Memory B cell (primary cell): ENCODE measurements around the gene EXOSC3.
A peak's percentile ranks its signal among the peaks of the same experiment; 100 is the strongest.
"Not testable (repeated sequence)": the region's sequence is repeated elsewhere in the genome, so short reads cannot be mapped to it uniquely, and the experiment has no call there.

ENCODE experiments used
- ATAC-seq: fragments of 150-1000 bp; cut with Tn5 transposase; 2 replicates; pipeline ENCODE4 v1.10.0; 2021; ENCODE audit warnings: low read depth, mild to moderate bottlenecking, moderate library complexity
- DNase-seq, 2 donors: peaks; one replicate each; pipeline ENCODE4 v3.0.0; 2022; ENCODE audit warnings: low spot score in 2 of 2
- H3K27ac Mint-ChIP-seq: one replicate; pipeline ENCODE4 v1.8.0; 2022; ENCODE audit warnings: mild to moderate bottlenecking, moderate library complexity, mixed read lengths
- H3K27me3 Mint-ChIP-seq: one replicate; pipeline ENCODE4 v1.8.0; 2022; ENCODE audit warnings: mixed read lengths
- H3K36me3 Mint-ChIP-seq: one replicate; pipeline ENCODE4 v1.8.0; 2022; ENCODE audit warnings: mild to moderate bottlenecking, mixed read lengths
- H3K4me1 Mint-ChIP-seq: one replicate; pipeline ENCODE4 v1.8.0; 2022; ENCODE audit warnings: mixed read lengths
- H3K4me3 Mint-ChIP-seq: one replicate; pipeline ENCODE4 v1.8.0; 2022; ENCODE audit warnings: mild to moderate bottlenecking, moderate library complexity, mixed read lengths
- H3K9me3 Mint-ChIP-seq: one replicate; pipeline ENCODE4 v1.8.0; 2022; ENCODE audit warnings: mixed read lengths

EXOSC3 gene

DNA sequence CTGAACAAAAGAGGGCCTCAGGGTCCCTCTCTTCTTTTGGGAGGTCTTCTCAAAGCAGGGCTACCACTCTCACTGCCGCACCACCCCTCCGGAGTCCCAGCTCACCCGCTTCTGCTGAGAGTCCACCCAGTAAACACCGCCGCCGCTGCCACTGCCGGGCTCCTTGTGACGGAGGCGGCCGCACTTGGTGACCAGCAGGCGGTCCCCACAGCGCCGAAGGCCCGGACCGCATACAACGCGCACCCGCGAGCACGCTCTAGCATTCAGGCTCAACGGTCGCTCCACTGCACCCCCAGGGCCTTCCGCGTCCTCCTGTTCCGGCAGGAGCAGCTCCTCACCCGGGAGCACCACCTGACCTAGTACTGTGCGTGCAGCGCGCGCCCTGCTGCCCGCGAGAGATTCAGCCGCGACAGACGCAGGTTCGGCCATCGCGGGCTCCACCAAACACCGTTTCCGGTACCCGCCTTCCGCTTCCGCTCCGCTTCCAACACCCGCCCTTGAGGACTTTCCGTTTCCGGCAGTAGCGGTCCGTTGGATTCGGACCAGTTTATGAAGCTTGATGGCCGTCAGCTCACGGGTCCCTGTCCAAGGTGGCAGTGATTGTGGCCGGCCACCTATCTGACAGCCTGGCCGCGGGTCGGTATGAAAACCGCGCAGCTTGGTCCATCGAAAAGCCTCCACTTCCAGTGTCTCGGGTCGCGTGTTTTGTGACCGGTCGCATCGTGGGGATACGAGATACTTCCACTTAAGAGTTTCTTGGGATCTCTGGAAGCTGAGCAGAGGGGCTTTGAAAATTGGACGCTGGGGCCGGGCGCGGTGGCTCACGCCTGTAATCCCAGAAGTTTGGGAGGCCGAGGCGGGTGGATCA is at the start of gene EXOSC3:
Gene EXOSC3, minus strand, starts transcription at position 449 of the 868 bp plus-strand sequence. Its CDS starts 20 bp downstream, at position 429.
- DNase-seq (peak; percentile 72 to 82), ATAC-seq (peak; percentile 90)
- peaks cover 12% of the 10 kb centered on the region for H3K36me3 Mint-ChIP-seq
- H3K27ac Mint-ChIP-seq, result peak within 1 kb of the TSS; percentile 94
- no peaks in the 10 kb centered on the region for H3K27me3 Mint-ChIP-seq
- H3K4me1 Mint-ChIP-seq, result peaks cover 17% of the 10 kb centered on the region
- no peaks in the 10 kb centered on the region for H3K9me3 Mint-ChIP-seq
- H3K4me3 Mint-ChIP-seq, result peak within 1 kb of the TSS; percentile 97

GRCh38 chr9:37827483-37828165 is 42.8 kb upstream of the EXOSC3 start:
- H3K27me3 Mint-ChIP-seq, result no peaks in the 10 kb centered on the region
- H3K4me1 Mint-ChIP-seq, result peaks cover 3% of the 10 kb centered on the region
- H3K9me3 Mint-ChIP-seq, result peaks cover 1% of the 10 kb centered on the region
- no peak overlapping the region for H3K4me3 Mint-ChIP-seq
- peaks cover 26% of the 10 kb centered on the region for H3K36me3 Mint-ChIP-seq
- ATAC-seq (no peak), DNase-seq (no peak)
- no peak overlapping the region for H3K27ac Mint-ChIP-seq

- peaks cover 43% of the 10 kb centered on the region for H3K36me3 Mint-ChIP-seq
- not testable (repeated sequence) for H3K27me3 Mint-ChIP-seq, H3K9me3 Mint-ChIP-seq, H3K4me1 Mint-ChIP-seq, ATAC-seq, DNase-seq, H3K27ac Mint-ChIP-seq, H3K4me3 Mint-ChIP-seq
These were observed 40.3 kb upstream of the EXOSC3 start for GRCh38 chr9:37825174-37825573.

DNA sequence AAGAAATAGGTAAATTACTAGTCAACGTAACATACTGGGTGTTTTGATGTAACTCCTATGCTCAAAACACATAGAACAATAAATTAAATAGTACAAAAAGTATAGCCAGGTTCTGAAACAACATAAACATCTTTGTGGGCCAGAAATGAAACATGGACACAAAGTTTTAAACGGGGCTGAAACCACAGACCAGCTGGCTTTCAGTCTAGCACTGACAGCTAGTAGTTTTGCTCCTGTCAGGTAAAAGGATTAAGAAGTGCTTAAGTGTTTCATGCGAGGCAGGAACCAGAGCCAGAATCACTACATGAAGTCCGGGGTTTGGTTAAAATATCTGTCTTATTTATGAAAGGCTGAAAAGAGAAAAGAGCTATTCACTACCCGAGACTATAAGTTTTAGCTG is 35.3 kb upstream of the EXOSC3 start:
- no peak for ATAC-seq

GRCh38 chr9:37818849-37819248 is 34.0 kb upstream of the EXOSC3 start:
- ATAC-seq (no peak), DNase-seq (no peak)
- no peak overlapping the region for H3K27ac Mint-ChIP-seq
- H3K4me3 Mint-ChIP-seq, result no peak overlapping the region
- H3K4me1 Mint-ChIP-seq, result peaks cover 2% of the 10 kb centered on the region
- no peaks in the 10 kb centered on the region for H3K27me3 Mint-ChIP-seq
- H3K9me3 Mint-ChIP-seq, result no peaks in the 10 kb centered on the region
- peaks cover 22% of the 10 kb centered on the region for H3K36me3 Mint-ChIP-seq

More for the DNA sequence above, 35.3 kb upstream of the EXOSC3 start:
- Mint-ChIP-seq H3K9me3 (peaks cover 1% of the 10 kb centered on the region), H3K36me3 (peaks cover 30% of the 10 kb centered on the region), H3K27ac (peak overlapping the region; percentile 15), H3K4me1 (peaks cover 2% of the 10 kb centered on the region), H3K4me3 (no peak overlapping the region), H3K27me3 (no peaks in the 10 kb centered on the region)
- no peak for DNase-seq

GRCh38 chr9:37812773-37813379 is 28.0 kb upstream of the EXOSC3 start:
- no peaks in the 10 kb centered on the region for H3K27me3 Mint-ChIP-seq
- peaks cover 12% of the 10 kb centered on the region for H3K36me3 Mint-ChIP-seq
- H3K4me3 Mint-ChIP-seq, result no peak overlapping the region
- ATAC-seq (no peak), DNase-seq (no peak)
- H3K9me3 Mint-ChIP-seq, result no peaks in the 10 kb centered on the region
- H3K4me1 Mint-ChIP-seq, result peaks cover 7% of the 10 kb centered on the region
- no peak overlapping the region for H3K27ac Mint-ChIP-seq

DNA sequence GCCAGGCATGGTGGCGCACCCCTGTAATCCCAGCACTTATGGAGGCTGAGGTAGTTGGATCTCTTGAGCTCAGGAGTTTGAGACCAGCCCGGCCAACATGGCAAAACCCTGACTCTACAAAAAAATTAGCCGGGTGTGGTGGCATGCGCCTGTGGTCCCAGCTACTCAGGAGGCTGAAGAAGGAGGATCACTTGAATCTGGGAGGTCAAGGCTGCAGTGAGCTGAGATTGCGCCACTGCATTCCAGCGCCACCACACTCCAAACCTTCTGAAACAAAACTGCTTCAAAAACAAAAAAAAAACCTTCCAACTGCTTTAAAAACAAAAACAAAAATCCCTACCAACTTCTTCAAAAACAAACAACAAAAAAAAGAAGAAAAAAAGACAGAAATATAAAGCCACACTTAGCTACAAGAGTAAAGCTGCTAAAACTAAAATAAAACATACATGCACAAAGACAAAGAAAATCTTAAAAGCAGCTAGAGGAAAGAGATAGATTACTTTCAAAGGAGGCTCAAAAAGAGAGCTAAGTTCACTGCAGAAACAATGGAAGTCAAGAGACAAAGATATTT is 27.1 kb upstream of the EXOSC3 start:
- Mint-ChIP-seq H3K27me3 (no peaks in the 10 kb centered on the region), H3K36me3 (peaks cover 12% of the 10 kb centered on the region), H3K27ac (no peak overlapping the region), H3K4me1 (peaks cover 7% of the 10 kb centered on the region), H3K9me3 (no peaks in the 10 kb centered on the region), H3K4me3 (no peak overlapping the region)
- DNase-seq (no peak), ATAC-seq (no peak)

- H3K27ac Mint-ChIP-seq, DNase-seq, H3K27me3 Mint-ChIP-seq, H3K4me1 Mint-ChIP-seq, H3K9me3 Mint-ChIP-seq, ATAC-seq, H3K4me3 Mint-ChIP-seq: not testable (repeated sequence)
- H3K36me3 Mint-ChIP-seq, result peaks cover 16% of the 10 kb centered on the region
These were observed 24.8 kb upstream of the EXOSC3 start for GRCh38 chr9:37809676-37810075.

GRCh38 chr9:37806271-37806670 is 21.4 kb upstream of the EXOSC3 start:
- Mint-ChIP-seq H3K27ac (no peak overlapping the region), H3K4me3 (no peak overlapping the region), H3K9me3 (no peaks in the 10 kb centered on the region), H3K4me1 (peaks cover 14% of the 10 kb centered on the region), H3K27me3 (no peaks in the 10 kb centered on the region), H3K36me3 (peaks cover 8% of the 10 kb centered on the region)
- ATAC-seq (no peak), DNase-seq (no peak)

- Mint-ChIP-seq H3K36me3 (peaks cover 5% of the 10 kb centered on the region), H3K27ac (peak overlapping the region; percentile 84)
- ATAC-seq, result no peak
These were observed 17.3 kb upstream of the EXOSC3 start for GRCh38 chr9:37801959-37802711.

DNA sequence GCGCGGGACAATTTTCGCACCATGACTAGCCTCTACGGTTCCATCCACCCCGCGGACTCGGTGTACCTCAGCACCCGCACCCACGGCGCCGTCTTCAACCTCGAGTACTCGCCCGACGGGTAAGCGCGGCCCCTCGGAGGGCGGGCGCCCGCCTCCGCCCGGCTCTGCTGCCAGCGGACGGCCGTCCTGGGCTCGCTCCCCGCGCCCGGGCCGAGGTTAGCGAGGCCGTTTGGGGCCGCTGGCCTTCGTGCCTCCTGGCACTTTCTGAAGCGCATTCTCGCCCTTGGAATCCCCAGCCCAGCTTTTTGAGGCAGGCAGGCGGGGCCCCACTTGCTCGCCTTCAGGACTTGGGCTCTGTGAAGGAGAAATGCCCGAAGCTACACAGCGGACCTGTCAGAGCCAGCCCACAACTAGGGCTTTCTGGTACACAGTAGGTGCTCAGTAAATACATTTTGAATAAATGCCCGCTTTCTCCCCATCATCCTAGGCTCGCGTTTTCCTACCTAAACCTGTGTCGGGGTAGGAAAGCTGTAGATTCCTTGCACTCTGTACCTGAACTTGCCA is 16.5 kb upstream of the EXOSC3 start:
- peak; percentile 16 for ATAC-seq
- DNase-seq, result no peak
- peaks cover 18% of the 10 kb centered on the region for H3K4me1 Mint-ChIP-seq
- H3K36me3 Mint-ChIP-seq, result peaks cover 8% of the 10 kb centered on the region
- H3K27ac Mint-ChIP-seq, result peak overlapping the region; percentile 84
- no peaks in the 10 kb centered on the region for H3K9me3 Mint-ChIP-seq
- no peaks in the 10 kb centered on the region for H3K27me3 Mint-ChIP-seq
- peak overlapping the region; percentile 93 for H3K4me3 Mint-ChIP-seq

More at GRCh38 chr9:37801959-37802711, 17.3 kb upstream of the EXOSC3 start:
- Mint-ChIP-seq H3K9me3 (no peaks in the 10 kb centered on the region), H3K27me3 (no peaks in the 10 kb centered on the region), H3K4me1 (peaks cover 18% of the 10 kb centered on the region), H3K4me3 (peak overlapping the region; percentile 93)
- DNase-seq, result no peak

DNA sequence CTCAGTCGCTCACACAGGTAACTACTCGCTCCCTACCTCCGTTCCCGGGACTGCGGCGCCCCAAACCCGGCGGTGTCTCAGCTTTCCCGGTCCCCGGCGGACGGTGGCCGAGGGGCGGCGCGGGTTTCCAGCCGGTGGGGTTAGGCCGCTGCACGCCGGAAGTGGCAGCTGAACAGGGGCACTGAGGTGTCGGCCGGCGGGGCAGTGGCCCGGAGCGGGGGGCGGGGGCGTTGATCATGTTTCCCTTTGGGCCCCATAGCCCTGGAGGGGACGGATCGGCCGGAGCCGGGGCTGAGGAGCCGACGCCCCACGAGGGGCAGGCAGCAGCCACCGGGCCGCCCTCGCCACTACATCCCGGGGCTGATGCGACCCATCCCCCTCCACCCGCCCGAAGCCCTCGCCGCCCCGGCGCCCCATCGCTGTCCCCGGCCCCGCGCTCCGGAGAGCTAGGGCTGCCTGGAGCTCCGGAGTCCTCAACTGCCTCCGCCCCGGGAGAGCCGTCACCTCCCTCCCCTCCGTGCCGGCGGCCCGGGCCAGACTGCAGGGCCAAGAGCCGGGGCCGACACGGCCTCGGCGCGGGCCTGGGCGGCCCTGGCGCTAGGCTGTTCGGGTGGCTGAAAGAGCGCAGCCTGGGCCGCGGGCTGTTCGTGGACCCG is 15.9 kb upstream of the EXOSC3 start, which contains the start of gene DCAF10:
Gene DCAF10, plus strand, starts transcription at position 167 of the 656 bp plus-strand sequence. Its CDS starts 70 bp downstream, at position 237.
- Mint-ChIP-seq H3K9me3 (no peaks in the 10 kb centered on the region), H3K4me1 (peaks cover 18% of the 10 kb centered on the region)

More for the DNA sequence above, 15.9 kb upstream of the EXOSC3 start, which contains the start of gene DCAF10:
- Mint-ChIP-seq H3K27me3 (no peaks in the 10 kb centered on the region), H3K4me3 (peak within 1 kb of the TSS; percentile 93), H3K27ac (peak within 1 kb of the TSS; percentile 84), H3K36me3 (peaks cover 8% of the 10 kb centered on the region)
- ATAC-seq, result peak; percentile 82
- DNase-seq, result peak; percentile 92 to 98
